Stimulated activated CD8-positive, alpha-beta memory T cell treated with anti-CD3 and anti-CD28 coated beads, Interleukin-15, amount 100 ng/mL, for 1 hour (primary cell): ENCODE measurements around the gene TP73.
A peak's percentile ranks its signal among the peaks of the same experiment; 100 is the strongest.
"Not testable (repeated sequence)": the region's sequence is repeated elsewhere in the genome, so short reads cannot be mapped to it uniquely, and the experiment has no call there.

Source experiments
- DNase-seq: peaks from one replicate; pipeline ENCODE4 v3.0.0-alpha.2; 2020; ENCODE audit warnings: low read depth

Gene TP73

DNA sequence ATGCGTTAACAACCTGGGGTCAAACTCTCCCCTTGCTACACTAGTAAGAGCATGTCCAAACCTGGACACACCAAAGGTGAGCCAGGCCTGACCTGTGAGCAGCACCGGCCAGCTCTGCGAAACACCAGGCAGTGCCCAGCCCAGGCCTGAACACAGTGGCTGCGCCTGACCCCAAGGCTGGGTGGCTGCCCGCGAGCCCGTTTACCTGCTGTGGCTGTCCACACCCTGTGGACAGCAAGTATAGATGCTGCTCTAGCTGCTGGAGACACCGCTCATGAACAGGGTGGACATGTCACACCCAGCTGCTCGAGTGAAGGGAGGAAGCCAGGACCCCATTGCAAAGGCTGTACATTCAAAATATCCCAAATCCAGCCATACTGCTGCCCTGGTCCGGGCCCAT, 92.3 kb downstream of the TP73 start:
- DNase-seq = no peak

DNA sequence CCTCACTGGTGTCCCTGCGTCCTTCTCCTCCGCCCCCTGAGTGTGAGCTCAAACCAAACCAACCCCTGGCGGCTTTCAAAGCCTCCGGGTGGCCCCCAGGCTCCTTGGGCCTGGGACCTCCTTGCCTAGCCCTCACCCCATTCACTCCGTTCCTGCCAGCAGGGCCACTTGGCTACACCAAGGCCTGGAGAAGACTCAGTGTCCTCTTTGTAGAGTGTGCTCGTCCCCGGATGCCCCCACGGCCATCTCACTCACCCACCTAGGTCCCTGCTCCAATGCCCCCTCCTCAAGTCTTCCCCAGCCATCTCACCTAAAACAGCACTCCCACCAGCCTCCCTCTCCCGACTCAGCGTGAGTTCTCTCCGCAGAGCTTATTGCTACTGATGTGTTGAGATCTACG, 92.8 kb downstream of the TP73 start:
- DNase-seq = no peak

DNA sequence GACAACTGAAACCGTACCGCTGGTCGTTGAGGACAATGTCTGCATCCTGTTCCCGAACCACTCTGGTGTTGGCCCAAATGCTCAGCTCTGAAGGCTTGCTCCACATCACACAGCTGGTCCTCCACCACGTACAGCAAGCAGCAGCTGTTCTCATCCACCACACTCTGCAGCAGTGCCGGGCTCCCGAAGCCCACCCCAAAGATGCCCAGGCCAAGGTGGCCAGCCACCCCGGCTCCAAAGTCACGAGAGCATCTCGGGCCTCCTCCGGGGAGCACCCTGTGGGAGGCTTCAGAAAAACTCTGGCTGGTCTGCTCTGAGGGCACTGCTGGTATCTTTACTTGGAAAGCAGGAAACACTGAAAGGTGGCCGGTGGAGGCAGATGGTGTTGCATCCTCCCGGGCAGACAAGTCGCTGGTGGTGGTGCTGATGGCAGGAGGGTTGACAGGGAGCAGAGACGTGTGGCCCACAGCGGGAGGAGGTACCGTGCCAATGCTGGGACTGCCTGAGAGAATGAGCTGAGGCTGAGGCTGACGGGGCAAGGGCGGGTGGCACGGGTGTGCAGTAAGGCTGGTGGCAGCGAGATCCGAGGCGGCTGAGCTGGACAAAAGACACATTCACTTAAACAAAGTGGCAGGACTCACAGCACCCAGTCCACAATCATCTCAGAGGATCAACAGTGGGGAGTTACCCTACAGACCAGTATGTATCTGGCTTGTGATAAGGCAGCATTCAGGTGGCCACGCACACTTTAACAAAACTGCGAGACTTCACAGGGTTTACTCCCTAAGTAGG, 93.5 kb downstream of the TP73 start:
- no peak for DNase-seq

DNA sequence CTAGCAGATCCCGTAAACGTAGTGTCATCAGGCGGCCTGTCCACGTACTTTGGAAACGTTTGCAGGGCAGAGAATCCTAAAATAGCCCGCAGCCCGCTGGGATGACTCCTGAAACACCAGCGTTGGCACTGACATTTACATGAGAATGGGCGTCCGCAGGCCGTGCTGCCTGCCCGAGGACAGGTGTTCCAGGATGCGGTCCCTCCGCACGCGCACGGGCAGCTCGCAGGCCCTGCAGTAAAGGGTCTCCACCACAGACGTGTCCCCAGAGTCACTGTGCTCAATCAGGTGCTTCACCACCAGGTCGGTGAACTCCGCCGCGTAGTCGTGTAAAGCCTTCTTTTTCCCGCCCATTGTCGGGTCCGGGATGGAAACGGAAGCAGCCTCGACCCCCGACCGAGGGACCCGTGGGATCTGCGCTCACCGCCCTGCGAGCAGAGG, 94.1 kb downstream of the TP73 start:
- no peak for DNase-seq

- peak; percentile 66 for DNase-seq
These were observed 94.7 kb downstream of the TP73 start for GRCh38 chr1:3746830-3747521.

- no peak for DNase-seq
These were observed 95.2 kb downstream of the TP73 start for GRCh38 chr1:3747522-3747848.

DNA sequence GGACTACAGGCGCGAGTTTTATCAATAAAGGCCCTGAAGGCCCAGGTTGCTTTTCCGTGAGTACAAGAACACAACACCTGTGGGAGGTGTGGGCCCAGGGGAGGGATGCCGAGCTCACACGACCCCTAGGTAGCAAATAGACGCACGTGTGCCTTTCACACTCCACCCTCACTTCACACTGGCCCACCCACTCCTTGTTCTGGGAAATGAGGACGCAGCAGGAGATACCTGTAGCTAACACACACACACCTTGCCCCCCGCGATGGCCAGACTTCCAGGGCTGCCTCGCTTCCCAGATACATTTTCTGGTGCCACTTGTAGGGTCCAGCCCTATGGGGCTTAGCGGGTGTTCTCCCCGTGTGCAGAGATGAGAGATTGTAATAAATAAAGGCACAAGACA, 95.6 kb downstream of the TP73 start:
- no peak for DNase-seq

DNA sequence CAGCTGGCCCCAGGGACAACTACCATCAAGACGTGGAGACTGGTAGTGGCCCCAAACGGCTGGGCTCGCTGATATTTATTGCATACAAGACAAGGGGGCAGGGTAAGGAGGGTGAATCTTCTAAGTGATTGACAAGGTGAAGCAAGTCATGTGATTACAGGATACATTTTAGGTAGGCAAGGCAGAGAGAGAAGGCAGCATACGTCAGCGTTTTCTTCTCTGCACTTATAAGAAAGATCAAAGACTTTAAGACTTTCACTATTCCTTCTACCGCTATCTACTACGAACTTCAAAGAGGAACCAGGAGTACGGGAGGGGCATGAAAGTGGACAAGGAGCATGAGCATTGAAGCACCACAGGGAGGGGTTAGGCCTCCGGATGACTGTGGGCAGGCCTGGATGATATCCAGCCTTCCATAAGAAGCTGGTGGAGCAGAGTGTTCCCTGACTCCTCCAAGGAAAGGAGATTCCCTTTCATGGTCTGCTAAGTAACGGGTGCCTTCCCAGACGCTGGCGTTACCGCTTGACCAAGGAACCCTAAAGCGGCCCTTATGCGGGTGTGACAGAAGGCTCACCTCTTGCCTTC, 96.1 kb downstream of the TP73 start:
- not testable (repeated sequence) for DNase-seq

DNA sequence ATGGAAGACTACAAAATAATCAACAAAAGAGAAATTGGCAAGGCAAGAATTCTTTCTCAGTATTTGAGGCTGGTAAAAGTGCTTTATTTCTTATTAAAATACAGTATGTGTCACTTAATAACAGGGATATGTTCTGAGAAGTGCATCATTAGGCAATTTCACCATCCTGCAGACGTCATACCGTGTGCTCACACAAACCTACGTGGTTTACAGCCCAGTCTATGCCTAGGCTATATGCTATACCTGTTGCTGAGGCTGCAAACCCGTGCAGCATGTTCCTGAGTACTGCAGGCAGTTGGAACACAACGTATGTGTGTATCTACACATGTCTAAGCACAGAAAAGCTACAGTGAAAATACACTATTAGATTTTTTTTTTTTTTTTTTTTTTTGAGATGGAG, 97.2 kb downstream of the TP73 start:
- no peak for DNase-seq

DNA sequence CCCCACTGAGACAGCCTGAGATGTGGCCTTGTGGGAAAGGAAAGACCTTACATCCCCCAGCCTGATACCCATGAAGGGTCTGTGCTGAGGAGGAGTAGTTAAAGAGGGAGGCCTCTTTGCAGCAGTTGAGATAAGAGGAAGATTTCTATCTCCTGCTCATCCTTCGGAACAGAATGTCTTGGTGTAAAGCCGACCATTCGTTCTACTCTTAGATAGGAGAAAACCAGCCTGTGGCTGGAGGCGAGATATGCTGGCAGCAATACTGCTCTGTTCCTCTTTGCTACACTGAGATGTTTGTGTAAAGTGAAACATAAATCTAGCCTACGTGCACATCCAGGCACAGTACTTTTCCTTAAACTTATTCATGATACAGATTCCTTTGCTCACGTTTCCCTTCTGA, 98.4 kb downstream of the TP73 start:
- DNase-seq = no peak

- DNase-seq = no peak
These were observed 100.2 kb downstream of the TP73 start, which contains the start of gene CCDC27 for GRCh38 chr1:3752400-3752945. CCDC27 (plus strand) TSS chr1:3752450; CDS start chr1:3752482, 32 bp downstream.

GRCh38 chr1:3753656-3754454, 101.5 kb downstream of the TP73 start:
- no peak for DNase-seq

DNA sequence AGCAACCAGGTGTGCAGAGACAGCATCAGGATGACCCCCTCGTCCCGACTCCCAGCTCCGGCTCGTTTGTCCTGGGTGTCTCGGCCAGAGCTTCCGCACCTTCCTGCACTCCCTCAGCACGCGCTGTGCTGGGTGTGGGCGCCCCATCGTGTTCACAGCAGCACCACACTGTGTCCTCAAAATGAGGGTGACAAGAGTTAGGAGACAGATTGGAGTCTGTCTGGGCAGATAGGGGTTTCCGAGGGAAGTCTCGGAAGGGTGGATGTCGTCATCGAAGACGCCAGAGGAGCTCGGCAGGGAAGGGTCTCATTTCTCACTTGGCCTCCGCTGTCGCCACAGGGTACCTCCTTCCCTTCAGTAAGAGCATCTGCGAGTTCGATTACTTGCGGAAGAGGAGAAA, 104.1 kb downstream of the TP73 start:
- no peak for DNase-seq

DNA sequence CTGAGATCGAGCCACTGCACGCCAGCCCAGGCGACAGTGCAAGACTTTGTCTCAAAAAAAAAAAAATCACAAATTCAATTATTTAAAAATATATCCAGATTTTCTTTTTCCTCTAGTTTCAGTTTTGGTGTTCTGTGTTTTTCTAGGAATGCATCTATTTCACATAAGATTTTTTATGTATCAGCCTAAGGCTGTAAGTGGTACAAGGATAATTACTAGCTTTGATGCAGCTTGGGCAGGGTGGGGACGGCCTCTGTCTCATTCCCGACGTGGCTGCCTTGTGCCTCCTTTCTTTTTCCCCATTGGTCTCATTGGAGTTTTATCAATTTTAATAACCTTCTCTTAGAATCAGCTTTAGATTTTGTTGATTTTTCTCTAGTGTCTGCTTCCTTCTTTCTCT, 106.8 kb downstream of the TP73 start:
- DNase-seq = no peak

DNA sequence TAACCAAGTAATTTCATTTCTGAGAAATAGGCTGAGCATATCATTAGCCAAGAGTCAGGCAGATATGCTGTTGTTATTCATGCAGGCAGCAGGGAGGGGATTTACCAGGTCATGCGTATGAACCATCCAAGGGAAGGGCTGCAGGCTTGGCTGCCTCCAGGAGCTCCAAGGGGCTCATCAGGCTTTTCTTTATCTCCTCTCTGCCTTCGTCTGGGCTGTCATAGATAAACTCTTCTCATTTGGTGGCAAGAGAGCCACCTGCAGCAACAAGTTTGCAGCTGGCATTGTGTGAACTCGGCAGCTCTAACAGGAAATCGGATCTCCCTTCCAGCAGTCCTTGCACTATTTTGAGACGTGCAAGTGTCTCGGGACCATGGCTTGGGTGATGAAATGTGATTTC, 107.5 kb downstream of the TP73 start:
- no peak for DNase-seq

DNA sequence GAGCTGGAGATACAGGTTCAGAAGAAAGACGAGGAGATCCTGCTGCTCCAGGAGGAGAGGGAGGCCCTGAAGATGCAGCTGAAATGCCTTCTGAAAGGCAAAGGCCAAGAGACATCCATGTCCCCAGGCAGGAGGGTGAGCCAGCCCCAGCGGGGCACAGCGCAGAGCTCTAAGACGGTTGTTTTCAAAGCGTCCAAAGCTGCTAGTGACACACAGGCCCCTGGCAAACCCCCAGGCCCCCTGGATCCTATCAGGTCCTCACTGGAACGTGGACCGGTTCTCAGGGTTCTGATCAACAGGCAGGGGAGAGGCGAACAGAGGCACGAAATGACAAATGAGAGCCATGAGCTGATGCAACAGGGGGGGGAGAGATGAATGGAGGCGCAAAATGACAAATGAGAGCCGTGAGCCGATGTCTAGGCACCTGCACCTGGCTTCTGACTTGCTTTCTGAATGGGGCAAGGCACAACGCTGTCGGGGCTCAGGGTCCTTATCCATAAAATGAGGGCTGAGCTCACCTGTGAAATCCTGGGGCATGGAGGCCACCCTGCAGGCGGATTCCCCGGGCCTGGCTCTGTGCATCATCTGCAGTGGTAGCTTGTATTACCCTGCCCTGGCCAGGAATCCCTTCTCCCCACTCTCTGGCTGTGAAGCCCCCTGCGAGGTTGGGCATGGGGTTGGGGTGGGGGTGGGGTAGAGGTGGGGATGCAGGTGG, 109.1 kb downstream of the TP73 start:
- no peak for DNase-seq

DNA sequence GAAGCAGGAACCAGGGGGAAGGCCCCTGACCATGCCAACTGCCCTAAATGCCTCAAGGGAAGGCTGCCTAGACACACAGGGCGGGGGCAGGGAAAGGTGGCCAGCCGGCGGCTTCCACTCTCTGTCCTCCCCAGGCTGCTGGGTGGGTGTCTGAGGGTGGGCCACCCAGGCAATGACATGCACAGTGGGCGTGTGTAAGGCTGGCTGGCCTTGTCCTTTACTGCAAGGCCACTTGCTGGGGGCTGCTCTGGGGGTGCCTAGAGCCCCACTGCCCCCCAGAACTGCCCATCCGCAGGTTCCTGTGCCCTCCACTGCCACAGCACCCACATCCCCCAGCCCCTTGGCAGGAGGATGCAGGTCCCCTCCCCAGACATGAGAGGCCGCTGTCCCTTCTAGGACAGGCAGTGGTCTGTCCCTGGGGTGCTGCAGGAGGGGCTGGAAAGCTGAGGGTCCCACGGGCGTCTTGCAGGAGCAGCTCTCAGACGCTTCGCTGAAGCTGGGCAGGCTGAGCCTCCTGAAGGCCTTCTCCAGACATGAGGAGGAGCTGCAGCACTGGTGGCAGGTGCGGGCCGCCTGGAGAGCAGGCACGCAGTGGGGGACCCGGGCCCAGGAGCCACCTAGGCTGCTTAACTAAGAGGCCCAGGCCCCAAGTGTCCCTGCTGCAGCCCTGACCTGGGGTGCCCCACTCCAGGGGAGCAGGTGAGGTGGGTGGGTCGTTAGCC, 110.0 kb downstream of the TP73 start:
- DNase-seq = no peak

DNA sequence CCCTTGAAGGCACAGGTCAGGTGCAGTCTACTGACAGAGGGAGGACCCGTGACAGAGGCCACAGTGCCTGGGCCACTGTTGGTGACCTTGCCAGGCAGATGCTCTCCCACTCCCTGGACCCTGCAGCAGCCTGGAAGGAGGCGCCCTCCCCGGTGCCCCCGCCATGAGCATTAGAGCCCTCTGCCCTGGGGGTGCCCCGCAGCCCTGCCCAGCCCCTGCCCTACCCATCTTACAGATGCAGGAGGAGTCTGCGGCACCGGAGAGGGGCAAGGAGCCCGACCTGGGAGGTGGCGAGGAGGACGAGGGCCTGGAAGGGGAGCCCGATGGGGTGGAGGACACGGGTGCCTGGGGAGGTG, 110.5 kb downstream of the TP73 start:
- DNase-seq = no peak

- DNase-seq = no peak
These were observed 111.2 kb downstream of the TP73 start for GRCh38 chr1:3763351-3764125.

- DNase-seq = no peak
These were observed 115.1 kb downstream of the TP73 start for GRCh38 chr1:3767328-3767925.
